ENCODE results near the gene CIITA. TPM values are rescaled to one million over a fixed set of nuclear protein-coding genes. Genes with fewer than 3 reads are reported as not detected.

Gene CIITA
- total RNA-seq, 1 experiment from 2014 or later: not detected

DNA sequence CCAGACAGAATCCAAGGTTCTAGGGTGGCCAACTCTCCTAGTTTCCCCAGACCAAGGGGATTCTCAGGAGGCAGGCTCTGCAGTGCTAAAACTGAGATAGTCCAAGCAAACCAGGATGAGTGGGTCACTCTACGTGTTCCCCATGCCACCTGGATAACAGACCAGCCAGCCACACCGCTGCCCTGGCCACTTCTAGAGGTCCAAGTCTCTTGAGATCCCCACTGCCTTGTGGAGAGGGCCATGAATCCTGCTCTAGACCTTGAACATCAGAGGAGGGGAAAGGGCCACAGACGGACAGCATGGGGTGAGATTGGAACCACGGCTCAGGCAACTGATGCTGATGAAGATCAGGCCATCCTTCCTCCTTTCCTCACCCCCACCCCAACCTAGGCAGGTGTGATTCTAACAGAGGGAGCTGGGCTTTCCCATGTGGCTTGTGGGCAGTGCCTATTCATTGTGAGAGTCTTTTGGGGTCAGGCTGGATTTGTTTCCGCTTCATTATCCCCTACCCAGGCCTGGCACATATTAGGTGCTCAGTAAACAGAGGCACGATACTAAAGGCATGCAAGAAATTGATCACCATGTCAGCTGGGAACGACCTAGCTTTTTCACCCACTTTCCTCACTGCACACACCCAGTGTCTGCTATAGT, 41.6 kb upstream of the CIITA start:
- Mint-ChIP-seq H3K36me3 (ENCODE audit: insufficient read depth, unreplicated experiment) (no peaks in the 10 kb centered on the region), H3K9me3 (ENCODE audit: unreplicated experiment) (no peaks in the 10 kb centered on the region), H3K4me3 (ENCODE audit: unreplicated experiment) (no peak overlapping the region), H3K27ac (ENCODE audit: low read depth, unreplicated experiment) (no peak overlapping the region), H3K27me3 (ENCODE audit: insufficient read depth, unreplicated experiment) (peaks cover 2% of the 10 kb centered on the region), H3K4me1 (ENCODE audit: insufficient read depth, unreplicated experiment) (peaks cover 5% of the 10 kb centered on the region)
- intact Hi-C loops (cut with micrococcal nuclease): no loop called here
- BruUV-seq (replicated peaks): no TSS peak
- DNase-seq (ENCODE audit: unreplicated experiment): no peak
- POLR2A ChIA-PET: no interaction called here
- TF ChIP-seq, protein P1, sequence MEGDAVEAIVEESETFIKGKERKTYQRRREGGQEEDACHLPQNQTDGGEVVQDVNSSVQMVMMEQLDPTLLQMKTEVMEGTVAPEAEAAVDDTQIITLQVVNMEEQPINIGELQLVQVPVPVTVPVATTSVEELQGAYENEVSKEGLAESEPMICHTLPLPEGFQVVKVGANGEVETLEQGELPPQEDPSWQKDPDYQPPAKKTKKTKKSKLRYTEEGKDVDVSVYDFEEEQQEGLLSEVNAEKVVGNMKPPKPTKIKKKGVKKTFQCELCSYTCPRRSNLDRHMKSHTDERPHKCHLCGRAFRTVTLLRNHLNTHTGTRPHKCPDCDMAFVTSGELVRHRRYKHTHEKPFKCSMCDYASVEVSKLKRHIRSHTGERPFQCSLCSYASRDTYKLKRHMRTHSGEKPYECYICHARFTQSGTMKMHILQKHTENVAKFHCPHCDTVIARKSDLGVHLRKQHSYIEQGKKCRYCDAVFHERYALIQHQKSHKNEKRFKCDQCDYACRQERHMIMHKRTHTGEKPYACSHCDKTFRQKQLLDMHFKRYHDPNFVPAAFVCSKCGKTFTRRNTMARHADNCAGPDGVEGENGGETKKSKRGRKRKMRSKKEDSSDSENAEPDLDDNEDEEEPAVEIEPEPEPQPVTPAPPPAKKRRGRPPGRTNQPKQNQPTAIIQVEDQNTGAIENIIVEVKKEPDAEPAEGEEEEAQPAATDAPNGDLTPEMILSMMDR (IDR thresholded peaks at IDR 0.05; ENCODE audit: unreplicated experiment): no peak
- CTCF ChIA-PET: no interaction called here

DNA sequence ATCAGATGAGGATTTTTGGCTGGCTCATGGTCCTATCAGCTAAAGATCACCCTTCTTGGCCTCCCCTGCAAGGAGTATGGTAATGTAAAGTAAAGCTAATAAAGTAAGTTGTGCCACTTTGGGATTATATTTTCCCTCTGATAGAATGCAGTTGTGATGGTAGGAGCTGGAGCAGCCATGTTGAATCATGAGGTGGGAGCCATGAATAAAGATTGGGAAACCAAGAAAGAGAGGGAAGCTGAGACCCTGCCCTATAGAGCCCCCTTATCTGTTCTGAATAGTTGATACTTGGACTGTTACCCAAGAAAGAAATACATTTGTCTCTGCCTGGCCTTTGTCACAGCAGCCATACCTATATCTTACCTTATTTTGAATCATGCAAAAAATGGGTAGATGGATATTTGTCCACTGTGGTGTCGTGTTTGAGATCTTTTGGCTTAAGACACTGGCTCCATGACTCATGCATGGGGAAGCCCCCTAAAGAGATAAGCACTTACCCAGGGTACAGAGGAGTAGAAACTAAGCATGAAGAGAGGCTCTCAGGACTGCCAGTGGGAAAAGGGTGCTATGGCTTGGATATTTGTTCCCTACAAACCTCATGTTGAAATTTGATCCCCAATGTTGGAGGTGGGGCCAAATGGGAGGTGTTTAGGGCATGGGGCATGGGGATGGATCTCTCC, 40.7 kb upstream of the CIITA start:
- intact Hi-C loops (cut with micrococcal nuclease): no loop called here
- Mint-ChIP-seq H3K27me3 (ENCODE audit: insufficient read depth, unreplicated experiment) (peaks cover 11% of the 10 kb centered on the region), H3K9me3 (ENCODE audit: unreplicated experiment) (no peaks in the 10 kb centered on the region), H3K27ac (ENCODE audit: low read depth, unreplicated experiment) (no peak overlapping the region), H3K4me3 (ENCODE audit: unreplicated experiment) (no peak overlapping the region), H3K36me3 (ENCODE audit: insufficient read depth, unreplicated experiment) (no peaks in the 10 kb centered on the region), H3K4me1 (ENCODE audit: insufficient read depth, unreplicated experiment) (peaks cover 5% of the 10 kb centered on the region)
- POLR2A ChIA-PET: no interaction called here
- CTCF ChIA-PET: no interaction called here
- DNase-seq (ENCODE audit: unreplicated experiment): no peak
- TF ChIP-seq, protein P1 (IDR thresholded peaks at IDR 0.05; ENCODE audit: unreplicated experiment): no peak
- BruUV-seq (replicated peaks): no TSS peak

DNA sequence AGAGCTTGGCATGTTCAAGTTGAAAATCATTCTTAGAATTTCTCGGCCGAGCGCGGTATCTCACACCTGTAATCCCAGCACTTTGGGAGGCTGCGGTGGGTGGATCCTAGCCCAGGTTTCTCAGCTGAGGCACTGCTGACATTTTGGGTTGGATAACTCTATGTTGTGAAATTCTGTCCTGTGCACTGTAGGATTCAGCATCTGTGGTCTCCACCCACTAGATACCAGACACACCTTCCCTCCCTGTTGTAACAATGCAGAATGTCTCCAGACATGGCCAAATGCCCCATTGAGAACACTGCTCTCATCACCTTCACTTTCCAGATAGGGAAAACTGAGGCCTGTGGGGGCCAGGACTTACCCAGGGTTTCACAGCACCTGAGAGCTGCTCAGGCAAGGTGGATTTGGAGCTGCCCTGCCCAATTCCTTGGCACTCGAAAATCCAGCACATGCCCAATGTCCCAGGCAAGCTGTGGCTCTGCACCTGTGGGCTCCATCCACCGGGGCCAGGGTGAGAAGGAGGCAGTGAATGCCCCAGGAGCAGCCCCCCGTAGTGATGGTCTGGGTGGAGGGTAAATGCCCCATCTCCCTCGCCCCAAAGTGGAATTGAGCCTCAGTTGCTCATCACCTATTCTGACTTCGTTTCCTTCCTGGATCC, 38.3 kb upstream of the CIITA start:
- POLR2A ChIA-PET: interaction anchor here (0.6 to 0.7 kb wide), 2 partner anchors 38 to 40 kb away, joined by 3 to 4 read pairs; partner anchors contain the start of gene CIITA
- TF ChIP-seq, protein P1 (IDR thresholded peaks at IDR 0.05; ENCODE audit: unreplicated experiment): no peak
- CTCF ChIA-PET: interaction anchor here (0.6 to 1.1 kb wide), 2 partner anchors 13 to 15 kb away, joined by 3 to 6 read pairs; no protein-coding TSS in a partner anchor
- Mint-ChIP-seq H3K36me3 (ENCODE audit: insufficient read depth, unreplicated experiment) (no peaks in the 10 kb centered on the region), H3K27ac (ENCODE audit: low read depth, unreplicated experiment) (no peak overlapping the region), H3K9me3 (ENCODE audit: unreplicated experiment) (no peaks in the 10 kb centered on the region), H3K27me3 (ENCODE audit: insufficient read depth, unreplicated experiment) (peaks cover 14% of the 10 kb centered on the region), H3K4me1 (ENCODE audit: insufficient read depth, unreplicated experiment) (peaks cover 5% of the 10 kb centered on the region), H3K4me3 (ENCODE audit: unreplicated experiment) (no peak overlapping the region)
- DNase-seq (ENCODE audit: unreplicated experiment): peak; percentile 30
- intact Hi-C loops (cut with micrococcal nuclease): no loop called here
- BruUV-seq (replicated peaks): no TSS peak

DNA sequence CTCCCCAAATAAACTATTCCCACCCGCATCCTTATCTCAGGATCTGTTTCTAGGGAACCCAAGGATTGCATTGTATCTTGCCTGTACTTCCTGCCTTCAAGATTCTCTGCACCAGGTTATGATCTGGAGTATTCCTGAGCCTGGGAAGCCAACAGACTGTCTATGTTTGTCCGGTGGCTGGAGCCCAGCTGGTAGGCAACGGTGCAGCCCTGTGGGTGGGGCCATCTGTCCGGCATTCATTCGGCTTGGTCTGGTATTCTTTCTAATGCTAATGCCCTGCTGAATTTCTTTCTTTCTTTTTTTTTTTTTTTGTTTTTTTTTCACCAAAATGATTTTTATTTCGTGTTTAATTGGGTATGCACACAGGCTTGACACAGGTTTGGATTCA, 37.7 kb upstream of the CIITA start:
- Mint-ChIP-seq H3K27me3 (ENCODE audit: insufficient read depth, unreplicated experiment) (peaks cover 14% of the 10 kb centered on the region), H3K27ac (ENCODE audit: low read depth, unreplicated experiment) (no peak overlapping the region), H3K4me1 (ENCODE audit: insufficient read depth, unreplicated experiment) (peaks cover 3% of the 10 kb centered on the region), H3K4me3 (ENCODE audit: unreplicated experiment) (no peak overlapping the region), H3K9me3 (ENCODE audit: unreplicated experiment) (no peaks in the 10 kb centered on the region), H3K36me3 (ENCODE audit: insufficient read depth, unreplicated experiment) (no peaks in the 10 kb centered on the region)
- ChIA-PET CTCF (interaction anchor here (0.6 to 1.1 kb wide), 2 partner anchors 13 to 15 kb away, joined by 3 to 6 read pairs; no protein-coding TSS in a partner anchor), POLR2A (no interaction called here)
- intact Hi-C loops (cut with micrococcal nuclease): no loop called here
- TF ChIP-seq, protein P1 (IDR thresholded peaks at IDR 0.05; ENCODE audit: unreplicated experiment): no peak
- BruUV-seq (replicated peaks): no TSS peak
- DNase-seq (ENCODE audit: unreplicated experiment): no peak
